ENCODE results near the gene SS18L1. TPM values are rescaled to one million over a fixed set of nuclear protein-coding genes. Genes with fewer than 3 reads are reported as not detected.

SS18L1 gene
- polyA plus RNA-seq, 1 of the 3 experiments (the other 2 are of a cell fraction) = 10.7 TPM

DNA sequence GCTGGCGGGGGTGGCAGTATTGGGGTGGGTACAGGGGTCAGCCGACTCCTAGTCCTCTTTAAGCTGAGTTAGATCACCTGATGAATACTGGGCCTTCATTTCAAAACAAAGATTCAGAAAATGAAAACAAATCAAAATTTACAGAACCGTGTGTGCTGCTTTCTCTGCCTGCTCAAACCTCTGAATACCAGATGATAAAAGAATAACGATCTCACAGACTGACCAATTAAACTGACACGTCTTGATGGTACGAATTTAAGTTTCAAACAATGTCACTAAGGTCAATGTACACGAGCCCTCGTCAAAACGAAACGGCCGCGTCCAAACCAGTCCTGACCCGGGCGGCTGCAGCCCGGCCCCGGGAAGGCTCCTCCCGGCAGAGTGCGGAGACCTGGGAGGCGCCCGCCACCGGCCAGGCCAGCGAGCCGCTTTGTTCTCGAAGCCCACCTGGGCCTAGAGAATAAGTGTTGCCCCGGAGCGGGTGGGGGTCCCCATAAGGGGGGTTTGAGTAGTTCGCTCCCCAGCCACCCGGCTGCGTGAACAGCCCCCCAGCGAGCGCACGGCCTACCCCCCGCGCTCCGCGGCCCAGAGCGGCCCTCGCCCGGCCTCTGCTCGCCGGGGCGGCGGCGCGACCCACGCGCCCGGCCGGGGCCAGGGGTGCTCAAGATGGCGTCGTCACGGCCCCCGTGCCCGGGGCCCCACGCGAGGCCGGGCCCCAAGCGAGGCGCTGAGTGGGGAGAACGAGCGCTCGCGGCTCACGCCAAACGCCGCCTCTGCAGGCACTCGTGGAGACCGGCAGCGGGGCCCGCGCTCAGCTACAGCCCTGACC, 1.1 kb upstream of the SS18L1 start:
- Histone ChIP-seq H3F3A (replicated peaks; ENCODE audit: insufficient read depth) (peaks cover 9% of the 10 kb centered on the region), H3K4me3 (ENCODE audit: low read depth in 2 of 2, low read length in 1 of 2) (peak overlapping the region; percentile 88 to 92), H3K9ac (peak overlapping the region; percentile 91), H3K9me3 (no peaks in the 10 kb centered on the region), H3K9me2 (no peaks in the 10 kb centered on the region), H3K27me3 (ENCODE audit: insufficient read depth) (no peaks in the 10 kb centered on the region), H3K4me1 (ENCODE audit: control insufficient read depth in 1 of 2, insufficient read depth in 2 of 2, low read depth in 1 of 2, low read length in 1 of 2) (peaks cover 5 to 27% of the 10 kb centered on the region in 2 experiments; a peak in 3 of 4 replicates), H3K79me2 (ENCODE audit: insufficient read depth) (peaks cover 85% of the 10 kb centered on the region), H3K27ac (ENCODE audit: low read depth in 2 of 2, low read length in 1 of 2) (peak overlapping the region; percentile 34 to 96; a peak in 3 of 4 replicates), H4K20me1 (ENCODE audit: insufficient read depth) (peaks cover 81% of the 10 kb centered on the region), H3K4me2 (peak overlapping the region; percentile 99), H2AFZ (ENCODE audit: low read depth) (no peak overlapping the region), H3K36me3 (replicated peaks in 1 of 2; ENCODE audit: control insufficient read depth in 1 of 2, insufficient read depth in 2 of 2, low read length in 1 of 2) (peaks cover 30 to 31% of the 10 kb centered on the region in 2 experiments)
- ChIA-PET CTCF (interaction anchor here (0.8 to 11.1 kb wide), 8 partner anchors 8 to 132 kb away, joined by 3 to 130 read pairs (median 5); no protein-coding TSS in a partner anchor), POLR2A (interaction anchor here (0.6 to 2.4 kb wide), 4 partner anchors 21 to 76 kb away, joined by 3 to 8 read pairs (median 4); partner anchors contain the start of gene TAF4)
- WGBS (ENCODE audit: low lambda C conversion rate) = 2% methylated on average over 8 of the region's 71 CpGs
- peak; percentile 71 for DNase-seq
- no peak for TF ChIP-seq GATA2 (CRISPR knock-in tag; IDR thresholded peaks at IDR 0.05)
- TF ChIP-seq POLR2AphosphoS5 (IDR thresholded peaks at IDR 0.05; ENCODE audit: low read depth, low read length) = no peak
- no peak for TF ChIP-seq MEF2A (IDR thresholded peaks at IDR 0.05; ENCODE audit: borderline replicate concordance, low read depth)
- TF ChIP-seq YY1 (IDR thresholded peaks at IDR 0.05; ENCODE audit: low read depth) = peak; percentile 54; the same call in 1 of the 2 replicates
- TF ChIP-seq, protein P1, sequence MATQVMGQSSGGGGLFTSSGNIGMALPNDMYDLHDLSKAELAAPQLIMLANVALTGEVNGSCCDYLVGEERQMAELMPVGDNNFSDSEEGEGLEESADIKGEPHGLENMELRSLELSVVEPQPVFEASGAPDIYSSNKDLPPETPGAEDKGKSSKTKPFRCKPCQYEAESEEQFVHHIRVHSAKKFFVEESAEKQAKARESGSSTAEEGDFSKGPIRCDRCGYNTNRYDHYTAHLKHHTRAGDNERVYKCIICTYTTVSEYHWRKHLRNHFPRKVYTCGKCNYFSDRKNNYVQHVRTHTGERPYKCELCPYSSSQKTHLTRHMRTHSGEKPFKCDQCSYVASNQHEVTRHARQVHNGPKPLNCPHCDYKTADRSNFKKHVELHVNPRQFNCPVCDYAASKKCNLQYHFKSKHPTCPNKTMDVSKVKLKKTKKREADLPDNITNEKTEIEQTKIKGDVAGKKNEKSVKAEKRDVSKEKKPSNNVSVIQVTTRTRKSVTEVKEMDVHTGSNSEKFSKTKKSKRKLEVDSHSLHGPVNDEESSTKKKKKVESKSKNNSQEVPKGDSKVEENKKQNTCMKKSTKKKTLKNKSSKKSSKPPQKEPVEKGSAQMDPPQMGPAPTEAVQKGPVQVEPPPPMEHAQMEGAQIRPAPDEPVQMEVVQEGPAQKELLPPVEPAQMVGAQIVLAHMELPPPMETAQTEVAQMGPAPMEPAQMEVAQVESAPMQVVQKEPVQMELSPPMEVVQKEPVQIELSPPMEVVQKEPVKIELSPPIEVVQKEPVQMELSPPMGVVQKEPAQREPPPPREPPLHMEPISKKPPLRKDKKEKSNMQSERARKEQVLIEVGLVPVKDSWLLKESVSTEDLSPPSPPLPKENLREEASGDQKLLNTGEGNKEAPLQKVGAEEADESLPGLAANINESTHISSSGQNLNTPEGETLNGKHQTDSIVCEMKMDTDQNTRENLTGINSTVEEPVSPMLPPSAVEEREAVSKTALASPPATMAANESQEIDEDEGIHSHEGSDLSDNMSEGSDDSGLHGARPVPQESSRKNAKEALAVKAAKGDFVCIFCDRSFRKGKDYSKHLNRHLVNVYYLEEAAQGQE (IDR thresholded peaks at IDR 0.05; ENCODE audit: low read depth, low read length) = no peak

DNA sequence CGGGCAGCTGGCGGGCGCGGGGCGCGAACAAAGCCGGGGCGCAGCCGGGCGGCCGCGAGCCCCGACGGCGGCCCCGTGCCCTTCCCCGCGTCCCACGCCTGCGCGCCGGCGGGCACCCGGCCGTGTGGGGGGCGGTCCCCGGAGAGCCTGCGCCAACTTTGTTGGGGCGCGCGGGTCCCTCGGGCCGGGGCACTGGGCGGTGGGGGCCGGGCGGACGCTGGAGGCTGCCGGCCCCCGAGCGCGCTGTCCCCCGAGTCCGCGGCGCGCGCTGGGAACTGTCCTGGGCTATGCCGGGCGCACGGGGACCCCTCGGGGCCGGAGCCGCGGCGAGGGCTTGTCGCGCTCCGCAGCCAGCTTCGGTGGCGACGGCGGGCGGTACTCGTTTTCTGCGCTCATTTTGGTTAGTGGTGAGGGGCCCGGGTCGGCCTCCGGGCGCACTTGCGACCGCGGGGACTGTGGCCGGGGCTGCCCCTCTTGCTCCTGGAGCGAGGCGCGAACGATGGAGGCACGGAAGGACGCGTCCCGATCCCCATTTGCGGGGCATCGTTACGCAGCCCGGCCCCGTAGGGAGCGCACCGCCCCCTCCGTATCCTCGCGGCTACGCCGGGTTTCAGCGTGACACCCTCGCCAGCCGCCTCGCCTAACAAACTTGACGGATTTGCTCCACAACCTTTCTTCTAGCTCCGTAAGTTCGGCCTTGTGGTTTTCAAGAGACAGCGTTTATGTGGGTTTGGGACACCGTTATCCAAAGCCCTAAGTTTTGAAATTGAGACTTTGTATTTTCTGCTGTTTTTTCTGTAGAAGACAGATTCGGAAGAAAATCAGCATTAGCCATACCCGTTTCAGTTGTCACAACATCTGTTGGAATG, 622 bp downstream of the SS18L1 start:
- ChIA-PET CTCF (interaction anchor here (0.7 to 4.7 kb wide), 8 partner anchors 8 to 134 kb away, joined by 3 to 23 read pairs (median 3); no protein-coding TSS in a partner anchor), POLR2A (interaction anchor here (0.6 to 1.6 kb wide), 3 partner anchors 23 to 133 kb away, joined by 3 to 4 read pairs (median 3); no protein-coding TSS in a partner anchor)
- H4K20me1 ChIP-seq (ENCODE audit: insufficient read depth) = peaks cover 82% of the 10 kb centered on the region
- TF ChIP-seq FOXJ3 (CRISPR knock-in tag; IDR thresholded peaks at IDR 0.05) = no peak
- TF ChIP-seq ELF1 (IDR thresholded peaks at IDR 0.05) = no peak
- TF ChIP-seq MXI1 (IDR thresholded peaks at IDR 0.05; ENCODE audit: low read depth, low read length) = peak; percentile 84
- TF ChIP-seq, protein P2, sequence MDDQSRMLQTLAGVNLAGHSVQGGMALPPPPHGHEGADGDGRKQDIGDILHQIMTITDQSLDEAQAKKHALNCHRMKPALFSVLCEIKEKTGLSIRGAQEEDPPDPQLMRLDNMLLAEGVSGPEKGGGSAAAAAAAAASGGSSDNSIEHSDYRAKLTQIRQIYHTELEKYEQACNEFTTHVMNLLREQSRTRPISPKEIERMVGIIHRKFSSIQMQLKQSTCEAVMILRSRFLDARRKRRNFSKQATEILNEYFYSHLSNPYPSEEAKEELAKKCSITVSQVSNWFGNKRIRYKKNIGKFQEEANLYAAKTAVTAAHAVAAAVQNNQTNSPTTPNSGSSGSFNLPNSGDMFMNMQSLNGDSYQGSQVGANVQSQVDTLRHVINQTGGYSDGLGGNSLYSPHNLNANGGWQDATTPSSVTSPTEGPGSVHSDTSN (IDR thresholded peaks at IDR 0.05) = no peak
- TF ChIP-seq, protein P3, sequence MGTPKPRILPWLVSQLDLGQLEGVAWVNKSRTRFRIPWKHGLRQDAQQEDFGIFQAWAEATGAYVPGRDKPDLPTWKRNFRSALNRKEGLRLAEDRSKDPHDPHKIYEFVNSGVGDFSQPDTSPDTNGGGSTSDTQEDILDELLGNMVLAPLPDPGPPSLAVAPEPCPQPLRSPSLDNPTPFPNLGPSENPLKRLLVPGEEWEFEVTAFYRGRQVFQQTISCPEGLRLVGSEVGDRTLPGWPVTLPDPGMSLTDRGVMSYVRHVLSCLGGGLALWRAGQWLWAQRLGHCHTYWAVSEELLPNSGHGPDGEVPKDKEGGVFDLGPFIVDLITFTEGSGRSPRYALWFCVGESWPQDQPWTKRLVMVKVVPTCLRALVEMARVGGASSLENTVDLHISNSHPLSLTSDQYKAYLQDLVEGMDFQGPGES (IDR thresholded peaks at IDR 0.05; ENCODE audit: low read depth, low read length) = no peak
- TF ChIP-seq MEF2A (IDR thresholded peaks at IDR 0.05; ENCODE audit: borderline replicate concordance, low read depth) = no peak
- no peak for TF ChIP-seq RFX5 (IDR thresholded peaks at IDR 0.05; ENCODE audit: low read length)
- peak; percentile 16; the same call in 1 of the 2 replicates for TF ChIP-seq SIN3A (IDR thresholded peaks at IDR 0.05; ENCODE audit: borderline replicate concordance, low read depth, low read length)
- no peak for TF ChIP-seq POLR2AphosphoS5 (IDR thresholded peaks at IDR 0.05; ENCODE audit: low read depth, low read length)
- no peak for TF ChIP-seq RCOR1 (IDR thresholded peaks at IDR 0.05; ENCODE audit: low read length)
- TF ChIP-seq SMC3 (IDR thresholded peaks at IDR 0.05; ENCODE audit: low read depth, low read length) = no peak
- no peak for TF ChIP-seq JUND (IDR thresholded peaks at IDR 0.05)
- TF ChIP-seq NFIC (IDR thresholded peaks at IDR 0.05; ENCODE audit: borderline replicate concordance) = no peak
- TF ChIP-seq, protein P4, sequence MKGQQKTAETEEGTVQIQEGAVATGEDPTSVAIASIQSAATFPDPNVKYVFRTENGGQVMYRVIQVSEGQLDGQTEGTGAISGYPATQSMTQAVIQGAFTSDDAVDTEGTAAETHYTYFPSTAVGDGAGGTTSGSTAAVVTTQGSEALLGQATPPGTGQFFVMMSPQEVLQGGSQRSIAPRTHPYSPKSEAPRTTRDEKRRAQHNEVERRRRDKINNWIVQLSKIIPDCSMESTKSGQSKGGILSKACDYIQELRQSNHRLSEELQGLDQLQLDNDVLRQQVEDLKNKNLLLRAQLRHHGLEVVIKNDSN (IDR thresholded peaks at IDR 0.05; ENCODE audit: borderline replicate concordance, low read depth) = no peak
- no peak for TF ChIP-seq YY1 (IDR thresholded peaks at IDR 0.05; ENCODE audit: low read depth)

More for the DNA sequence above, 622 bp downstream of the SS18L1 start:
- Histone ChIP-seq H3K27ac (ENCODE audit: low read depth in 2 of 2, low read length in 1 of 2) (peak overlapping the region; percentile 32 to 96; a peak in 3 of 4 replicates), H3K4me2 (peak overlapping the region; percentile 71), H3K9ac (peak overlapping the region; percentile 69; the same call in 1 of the 2 replicates), H3K4me3 (ENCODE audit: low read depth in 2 of 2, low read length in 1 of 2) (peak overlapping the region; percentile 53 to 92), H3F3A (replicated peaks; ENCODE audit: insufficient read depth) (no peaks in the 10 kb centered on the region), H3K9me2 (no peaks in the 10 kb centered on the region), H2AFZ (ENCODE audit: low read depth) (no peak overlapping the region; the same call in 1 of the 2 replicates), H3K36me3 (replicated peaks in 1 of 2; ENCODE audit: control insufficient read depth in 1 of 2, insufficient read depth in 2 of 2, low read length in 1 of 2) (peaks cover 14 to 16% of the 10 kb centered on the region in 2 experiments), H3K9me3 (no peaks in the 10 kb centered on the region), H3K4me1 (ENCODE audit: control insufficient read depth in 1 of 2, insufficient read depth in 2 of 2, low read depth in 1 of 2, low read length in 1 of 2) (peaks cover 5 to 27% of the 10 kb centered on the region in 2 experiments; a peak in 3 of 4 replicates), H3K27me3 (ENCODE audit: insufficient read depth) (no peaks in the 10 kb centered on the region), H3K79me2 (ENCODE audit: insufficient read depth) (peaks cover 86% of the 10 kb centered on the region)
- peak; percentile 85 for DNase-seq
- 3% methylated on average over 19 of the region's 104 CpGs for WGBS (ENCODE audit: low lambda C conversion rate)

All from SK-N-SH (cell line).